ENCODE data around the gene SHKBP1. TPM values are rescaled to one million over a fixed set of nuclear protein-coding genes. Genes with fewer than 3 reads are reported as not detected.

Gene SHKBP1
- polyA plus RNA-seq, 3 donors = 234 to 324 (median 284) TPM

DNA sequence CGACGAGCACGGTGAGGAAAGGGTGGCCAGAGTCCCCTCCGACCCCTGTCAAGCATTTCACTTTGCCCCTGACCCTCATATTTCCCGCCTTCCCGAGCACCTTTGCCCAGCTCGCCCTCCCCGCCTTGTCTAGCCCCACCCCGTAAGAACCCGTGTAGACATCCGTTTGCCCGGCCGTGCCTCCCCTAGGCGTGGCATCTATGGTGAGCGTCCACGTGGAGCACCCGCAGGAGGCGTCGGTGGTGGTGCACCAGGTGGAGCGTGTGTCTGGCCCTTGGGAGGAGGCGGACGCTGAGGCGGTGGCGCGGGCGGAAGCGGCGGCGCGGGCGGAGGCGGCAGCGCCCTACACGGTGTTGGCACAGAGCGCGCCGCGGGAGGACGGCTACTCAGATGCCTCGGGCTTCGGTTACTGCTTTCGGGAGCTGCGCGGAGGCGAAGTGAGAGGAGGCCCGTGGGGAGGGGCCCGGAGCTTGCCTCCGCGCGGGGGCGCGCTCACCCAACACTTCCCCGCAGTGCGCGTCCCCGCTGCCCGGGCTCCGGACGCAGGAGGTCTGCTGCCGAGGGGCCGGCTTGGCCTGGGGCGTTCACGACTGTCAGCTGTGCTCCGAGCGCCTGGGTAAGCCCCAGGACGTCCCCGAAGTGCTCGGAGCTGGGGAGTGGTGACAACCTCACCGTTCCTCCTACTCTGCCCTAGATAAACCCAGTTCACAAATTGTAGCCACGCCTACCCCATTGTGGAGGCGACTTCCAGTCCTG lies 28.7 kb downstream of the SHKBP1 start:
- peaks cover 8% of the 10 kb centered on the region for H4K20me1 ChIP-seq (ENCODE audit: insufficient read depth, low read length)
- peaks cover 67 to 86% (median 78%) of the 10 kb centered on the region in 3 donors for H3K27me3 Mint-ChIP-seq (ENCODE audit: low read depth in 3 of 3)
- H3K9me3 ChIP-seq (replicated peaks in 1 of 2; ENCODE audit: control insufficient read depth in 1 of 2, insufficient read depth in 1 of 2, low read length in 2 of 2) = peaks cover 0 to 5% of the 10 kb centered on the region in 2 donors
- H3K36me3 ChIP-seq (replicated peaks in 1 of 2; ENCODE audit: control insufficient read depth in 1 of 2, insufficient read depth in 2 of 2, low read length in 2 of 2) = no peaks in the 10 kb centered on the region
- H3K79me2 ChIP-seq (ENCODE audit: insufficient read depth, low read length) = no peaks in the 10 kb centered on the region
- peak overlapping the region; percentile 11 to 73 (median 24) for H3K4me3 ChIP-seq (replicated peaks in 1 of 3; ENCODE audit: low read depth in 2 of 3, low read length in 3 of 3)
- H3K27ac ChIP-seq (ENCODE audit: low read depth in 1 of 2, low read length in 2 of 2) = no peak overlapping the region
- H3K27me3 ChIP-seq (ENCODE audit: control insufficient read depth in 2 of 2, insufficient read depth in 2 of 2, low read length in 2 of 2) = peaks cover 26 to 79% of the 10 kb centered on the region in 2 donors
- H3K36me3 Mint-ChIP-seq = peaks cover 4 to 20% of the 10 kb centered on the region in 2 donors
- peak overlapping the region; percentile 32 for H3K9ac ChIP-seq (ENCODE audit: insufficient read depth, low read length, poor library complexity, severe bottlenecking)
- under 1% methylated on average over 69 of the region's 71 CpGs for WGBS (ENCODE audit: insufficient coverage)
- intact Hi-C loops (cut with micrococcal nuclease) = loop anchor here in 1 of 2 donors (10.0 kb wide), 1 partner anchor 301 kb away; no protein-coding TSS in a partner anchor
- TF ChIP-seq, protein P1, sequence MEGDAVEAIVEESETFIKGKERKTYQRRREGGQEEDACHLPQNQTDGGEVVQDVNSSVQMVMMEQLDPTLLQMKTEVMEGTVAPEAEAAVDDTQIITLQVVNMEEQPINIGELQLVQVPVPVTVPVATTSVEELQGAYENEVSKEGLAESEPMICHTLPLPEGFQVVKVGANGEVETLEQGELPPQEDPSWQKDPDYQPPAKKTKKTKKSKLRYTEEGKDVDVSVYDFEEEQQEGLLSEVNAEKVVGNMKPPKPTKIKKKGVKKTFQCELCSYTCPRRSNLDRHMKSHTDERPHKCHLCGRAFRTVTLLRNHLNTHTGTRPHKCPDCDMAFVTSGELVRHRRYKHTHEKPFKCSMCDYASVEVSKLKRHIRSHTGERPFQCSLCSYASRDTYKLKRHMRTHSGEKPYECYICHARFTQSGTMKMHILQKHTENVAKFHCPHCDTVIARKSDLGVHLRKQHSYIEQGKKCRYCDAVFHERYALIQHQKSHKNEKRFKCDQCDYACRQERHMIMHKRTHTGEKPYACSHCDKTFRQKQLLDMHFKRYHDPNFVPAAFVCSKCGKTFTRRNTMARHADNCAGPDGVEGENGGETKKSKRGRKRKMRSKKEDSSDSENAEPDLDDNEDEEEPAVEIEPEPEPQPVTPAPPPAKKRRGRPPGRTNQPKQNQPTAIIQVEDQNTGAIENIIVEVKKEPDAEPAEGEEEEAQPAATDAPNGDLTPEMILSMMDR (IDR thresholded peaks at IDR 0.05) = peak; percentile 19
- H3K4me2 ChIP-seq (replicated peaks; ENCODE audit: extremely low read depth, low read length, poor library complexity, severe bottlenecking) = peak overlapping the region; percentile 78
- H3K4me3 Mint-ChIP-seq = peak overlapping the region; percentile 72 to 91
- H3K4me1 ChIP-seq (ENCODE audit: control insufficient read depth in 1 of 2, insufficient read depth in 2 of 2, low read length in 2 of 2) = peaks cover 55 to 72% of the 10 kb centered on the region in 2 donors
- peaks cover 70% of the 10 kb centered on the region for H3K4me1 Mint-ChIP-seq
- DNase-seq = peak in 2 of 3 donors; percentile 57 to 59
- peak overlapping the region; percentile 76 for H2AFZ ChIP-seq (ENCODE audit: insufficient read depth, low read depth, low read length, poor library complexity, severe bottlenecking)
- H3K27ac Mint-ChIP-seq = peak overlapping the region in 4 of 7 donors; percentile 54 to 68 (median 61)
- peaks cover 3 to 26% (median 18%) of the 10 kb centered on the region in 7 donors for H3K9me3 Mint-ChIP-seq

DNA sequence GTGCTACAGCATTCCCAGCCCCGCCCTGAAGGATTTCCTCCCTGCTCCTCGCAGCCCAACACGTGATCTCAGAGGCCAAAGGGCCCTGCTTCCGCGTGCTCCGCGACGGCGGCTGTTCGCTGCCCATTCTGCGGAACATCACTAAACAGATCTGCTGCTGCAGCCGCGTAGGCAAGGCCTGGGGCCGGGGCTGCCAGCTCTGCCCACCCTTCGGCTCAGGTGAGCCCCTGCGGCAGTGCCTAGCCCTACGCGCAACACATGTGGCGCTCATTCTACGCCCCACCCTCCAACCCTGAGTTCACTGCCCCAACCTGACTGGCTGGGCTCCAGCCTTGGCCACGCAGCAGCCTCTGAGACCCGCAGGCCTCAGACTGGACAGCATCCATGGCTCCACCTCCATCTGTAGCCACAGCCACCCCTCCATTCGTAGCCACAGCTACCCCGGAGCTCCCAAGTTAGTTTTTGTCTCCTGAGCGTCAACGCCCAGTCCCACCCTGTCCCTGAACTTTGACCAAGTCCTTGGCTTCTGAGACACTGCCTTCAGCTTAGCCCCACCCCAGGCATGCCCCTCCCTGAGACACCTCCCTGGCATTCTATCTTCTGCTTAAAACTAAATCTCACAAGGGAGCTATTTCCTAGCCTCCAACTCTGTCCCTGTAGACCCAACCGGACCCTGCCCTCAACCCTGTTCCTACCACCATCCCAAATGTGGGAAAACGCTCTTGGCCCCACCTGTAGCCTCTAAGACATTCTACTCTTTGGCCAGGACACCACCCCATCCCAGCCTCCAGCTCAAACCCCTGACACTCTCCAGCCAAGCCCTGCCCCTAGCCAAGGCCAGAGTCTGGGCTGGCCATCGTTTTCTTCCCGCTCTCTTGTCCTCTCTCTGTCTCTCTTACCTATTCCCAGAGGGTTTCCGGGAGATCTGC lies 30.9 kb downstream of the SHKBP1 start:
- WGBS (ENCODE audit: insufficient coverage) = 74% methylated on average over 31 of the region's 31 CpGs
- no peak overlapping the region for H3K4me2 ChIP-seq (replicated peaks; ENCODE audit: extremely low read depth, low read length, poor library complexity, severe bottlenecking)
- no peak overlapping the region for H3K27ac Mint-ChIP-seq

More for the DNA sequence above, 30.9 kb downstream of the SHKBP1 start:
- no peaks in the 10 kb centered on the region for H3K79me2 ChIP-seq (ENCODE audit: insufficient read depth, low read length)
- H3K4me3 Mint-ChIP-seq = peak overlapping the region in 1 of 2 donors; percentile 91
- H3K9me3 ChIP-seq (replicated peaks in 1 of 2; ENCODE audit: control insufficient read depth in 1 of 2, insufficient read depth in 1 of 2, low read length in 2 of 2) = no peaks in the 10 kb centered on the region
- TF ChIP-seq, protein P1 (IDR thresholded peaks at IDR 0.05) = no peak
- intact Hi-C loops (cut with micrococcal nuclease) = loop anchor here in 1 of 2 donors (10.0 kb wide), 1 partner anchor 303 kb away; no protein-coding TSS in a partner anchor
- H4K20me1 ChIP-seq (ENCODE audit: insufficient read depth, low read length) = peaks cover 8% of the 10 kb centered on the region
- H2AFZ ChIP-seq (ENCODE audit: insufficient read depth, low read depth, low read length, poor library complexity, severe bottlenecking) = no peak overlapping the region
- H3K9me3 Mint-ChIP-seq = peaks cover 3 to 16% (median 9%) of the 10 kb centered on the region in 7 donors
- H3K4me3 ChIP-seq (replicated peaks in 1 of 3; ENCODE audit: low read depth in 2 of 3, low read length in 3 of 3) = no peak overlapping the region
- DNase-seq = no peak
- no peak overlapping the region for H3K27ac ChIP-seq (ENCODE audit: low read depth in 1 of 2, low read length in 2 of 2)
- peaks cover 0 to 19% of the 10 kb centered on the region in 2 donors for H3K36me3 Mint-ChIP-seq
- H3K27me3 ChIP-seq (ENCODE audit: control insufficient read depth in 2 of 2, insufficient read depth in 2 of 2, low read length in 2 of 2) = peaks cover 8 to 62% of the 10 kb centered on the region in 2 donors
- H3K4me1 ChIP-seq (ENCODE audit: control insufficient read depth in 1 of 2, insufficient read depth in 2 of 2, low read length in 2 of 2) = peaks cover 52 to 65% of the 10 kb centered on the region in 2 donors
- H3K4me1 Mint-ChIP-seq = peaks cover 71% of the 10 kb centered on the region
- H3K27me3 Mint-ChIP-seq (ENCODE audit: low read depth in 3 of 3) = peaks cover 54 to 82% (median 66%) of the 10 kb centered on the region in 3 donors
- H3K9ac ChIP-seq (ENCODE audit: insufficient read depth, low read length, poor library complexity, severe bottlenecking) = no peak overlapping the region
- H3K36me3 ChIP-seq (replicated peaks in 1 of 2; ENCODE audit: control insufficient read depth in 1 of 2, insufficient read depth in 2 of 2, low read length in 2 of 2) = no peaks in the 10 kb centered on the region
